Measurements from ENCODE around the gene RYK. TPM values are rescaled to one million over a fixed set of nuclear protein-coding genes. Genes with fewer than 3 reads are reported as not detected.
"Not testable (repeated sequence)": the region's sequence is repeated elsewhere in the genome, so short reads cannot be mapped to it uniquely, and the experiment has no call there.

The RYK gene
- total RNA-seq, 4 donors from 2014 or later: 95.2 to 168 (median 108) TPM

- Histone ChIP-seq H3K4me3 (replicated peaks in 1 of 3) (no peak overlapping the region), H3K27me3 (no peaks in the 10 kb centered on the region), H3K27ac (no peak overlapping the region), H3K4me1 (peaks cover 21 to 34% of the 10 kb centered on the region in 2 donors), H3K36me3 (no peaks in the 10 kb centered on the region), H3K9me3 (no peaks in the 10 kb centered on the region)
- no peak for DNase-seq
- intact Hi-C loops (cut with DNase I): no loop called here
- TF ChIP-seq, protein P1, sequence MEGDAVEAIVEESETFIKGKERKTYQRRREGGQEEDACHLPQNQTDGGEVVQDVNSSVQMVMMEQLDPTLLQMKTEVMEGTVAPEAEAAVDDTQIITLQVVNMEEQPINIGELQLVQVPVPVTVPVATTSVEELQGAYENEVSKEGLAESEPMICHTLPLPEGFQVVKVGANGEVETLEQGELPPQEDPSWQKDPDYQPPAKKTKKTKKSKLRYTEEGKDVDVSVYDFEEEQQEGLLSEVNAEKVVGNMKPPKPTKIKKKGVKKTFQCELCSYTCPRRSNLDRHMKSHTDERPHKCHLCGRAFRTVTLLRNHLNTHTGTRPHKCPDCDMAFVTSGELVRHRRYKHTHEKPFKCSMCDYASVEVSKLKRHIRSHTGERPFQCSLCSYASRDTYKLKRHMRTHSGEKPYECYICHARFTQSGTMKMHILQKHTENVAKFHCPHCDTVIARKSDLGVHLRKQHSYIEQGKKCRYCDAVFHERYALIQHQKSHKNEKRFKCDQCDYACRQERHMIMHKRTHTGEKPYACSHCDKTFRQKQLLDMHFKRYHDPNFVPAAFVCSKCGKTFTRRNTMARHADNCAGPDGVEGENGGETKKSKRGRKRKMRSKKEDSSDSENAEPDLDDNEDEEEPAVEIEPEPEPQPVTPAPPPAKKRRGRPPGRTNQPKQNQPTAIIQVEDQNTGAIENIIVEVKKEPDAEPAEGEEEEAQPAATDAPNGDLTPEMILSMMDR (IDR thresholded peaks at IDR 0.05): no peak
- no peak for TF ChIP-seq POLR2A (IDR thresholded peaks at IDR 0.05)
Measured at GRCh38 chr3:134232151-134232550, 18.5 kb downstream of the RYK start.

DNA sequence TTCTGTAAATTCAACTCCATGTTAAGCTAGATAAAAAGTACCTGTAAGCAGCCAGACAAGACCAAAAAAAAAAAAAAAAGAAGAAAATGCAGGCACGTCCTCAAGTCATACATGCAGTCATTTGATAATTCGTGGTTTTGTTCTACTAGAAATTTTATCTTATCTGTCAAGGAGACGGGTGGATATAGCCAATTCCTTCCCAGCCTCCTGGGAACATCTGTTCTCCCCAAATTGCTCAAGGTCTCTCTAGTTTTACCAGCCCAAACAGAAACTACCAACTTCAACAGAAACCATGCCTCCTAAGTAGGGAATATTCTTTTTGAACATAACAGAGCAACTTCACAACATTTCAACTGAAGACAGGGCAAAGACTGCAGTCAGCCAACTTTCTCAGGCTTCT, 19.5 kb downstream of the RYK start:
- no peak overlapping the region for H3K27ac ChIP-seq
- 69 to 75% methylated on average over 3 of the region's 3 CpGs for WGBS, 2 donors
- TF ChIP-seq, protein P1 (IDR thresholded peaks at IDR 0.05): no peak
- TF ChIP-seq POLR2A (IDR thresholded peaks at IDR 0.05): no peak

DNA sequence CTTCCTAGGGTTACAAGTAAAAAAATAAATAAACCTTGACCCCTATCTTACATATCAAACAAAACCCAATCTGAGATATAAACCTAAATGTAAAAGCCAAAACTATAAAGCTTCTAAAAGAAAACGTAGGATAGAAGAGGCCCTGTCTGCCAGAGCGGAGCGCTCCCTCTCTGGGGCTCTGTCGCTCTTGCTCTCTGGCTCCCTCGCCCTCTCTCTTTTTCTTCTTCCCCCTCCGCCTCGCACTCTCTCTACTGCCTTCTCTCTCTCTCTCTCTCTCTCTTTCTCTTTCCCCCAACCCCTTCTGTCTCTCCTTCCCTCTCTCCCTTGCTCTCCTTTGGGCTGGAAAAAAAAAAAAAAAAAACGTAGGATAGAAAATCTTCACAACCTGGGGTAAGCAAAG, 21.6 kb downstream of the RYK start:
- intact Hi-C loops (cut with DNase I): no loop called here
- WGBS, 2 donors: 87 to 88% methylated on average over 8 of the region's 8 CpGs
- Histone ChIP-seq H3K4me1 (peaks cover 3 to 15% of the 10 kb centered on the region in 2 donors), H3K9me3 (no peaks in the 10 kb centered on the region), H3K27ac (no peak overlapping the region), H3K36me3 (no peaks in the 10 kb centered on the region), H3K27me3 (no peaks in the 10 kb centered on the region), H3K4me3 (replicated peaks in 1 of 3) (no peak overlapping the region)
- TF ChIP-seq, protein P1 (IDR thresholded peaks at IDR 0.05): no peak
- TF ChIP-seq POLR2A (IDR thresholded peaks at IDR 0.05): no peak
- no peak for DNase-seq

More for the DNA sequence above, 19.5 kb downstream of the RYK start:
- Histone ChIP-seq H3K36me3 (no peaks in the 10 kb centered on the region), H3K27me3 (no peaks in the 10 kb centered on the region), H3K9me3 (no peaks in the 10 kb centered on the region), H3K4me1 (peaks cover 11 to 25% of the 10 kb centered on the region in 2 donors), H3K4me3 (replicated peaks in 1 of 3) (no peak overlapping the region)
- no peak for DNase-seq
- intact Hi-C loops (cut with DNase I): no loop called here

DNA sequence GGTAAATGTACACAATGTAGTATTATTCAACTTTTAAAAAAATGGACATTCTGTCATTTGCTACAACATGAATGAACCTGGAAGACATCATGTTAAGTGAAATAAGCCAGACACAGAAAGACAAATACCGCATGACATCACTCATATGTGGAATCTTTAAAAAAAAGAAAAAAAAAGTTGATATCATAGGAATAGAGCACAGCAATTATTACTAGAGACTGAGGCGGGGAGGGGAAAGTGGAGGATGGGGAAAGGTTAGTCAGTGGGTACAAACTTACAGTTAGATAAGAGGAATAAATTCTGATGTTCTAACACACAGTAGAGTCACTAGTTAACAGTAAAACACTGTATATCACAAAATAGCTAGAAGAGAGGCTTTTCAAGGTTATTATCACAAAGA, 22.2 kb downstream of the RYK start:
- Histone ChIP-seq H3K4me3 (replicated peaks in 1 of 3) (no peak overlapping the region), H3K4me1 (peaks cover 6 to 21% of the 10 kb centered on the region in 2 donors), H3K9me3 (no peaks in the 10 kb centered on the region), H3K27ac (no peak overlapping the region), H3K27me3 (no peaks in the 10 kb centered on the region), H3K36me3 (no peaks in the 10 kb centered on the region)
- DNase-seq: no peak
- 99% methylated on average over 2 of the region's 2 CpGs for WGBS, 2 donors
- intact Hi-C loops (cut with DNase I): no loop called here
- TF ChIP-seq POLR2A (IDR thresholded peaks at IDR 0.05): no peak

DNA sequence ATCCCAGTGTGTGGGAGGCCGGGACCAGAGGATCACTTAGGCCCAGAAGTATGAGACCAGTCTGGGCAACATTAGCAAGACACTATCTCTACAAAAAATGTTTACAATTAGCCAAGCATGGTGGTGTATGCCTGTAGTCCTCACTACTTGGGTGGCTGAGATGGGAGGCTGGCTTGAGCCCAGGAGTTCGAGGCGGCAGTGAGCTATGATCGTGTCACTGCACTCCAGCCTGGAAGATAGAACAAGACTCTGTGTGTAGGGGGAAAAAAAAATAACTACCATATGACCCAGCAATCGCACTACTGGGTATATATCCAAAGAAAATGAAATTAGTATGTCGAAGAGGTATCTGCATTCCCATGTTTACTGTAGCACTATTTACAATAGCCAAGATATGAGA, 22.6 kb downstream of the RYK start:
- intact Hi-C loops (cut with DNase I): no loop called here
- no peak for TF ChIP-seq POLR2A (IDR thresholded peaks at IDR 0.05)
- TF ChIP-seq, protein P1 (IDR thresholded peaks at IDR 0.05): no peak
- Histone ChIP-seq H3K4me1 (peaks cover 8 to 25% of the 10 kb centered on the region in 2 donors), H3K36me3 (no peaks in the 10 kb centered on the region), H3K4me3 (replicated peaks in 1 of 3) (no peak overlapping the region), H3K9me3 (no peaks in the 10 kb centered on the region), H3K27me3 (no peaks in the 10 kb centered on the region), H3K27ac (no peak overlapping the region)
- 86 to 89% methylated on average over 6 of the region's 6 CpGs for WGBS, 2 donors
- DNase-seq: no peak

DNA sequence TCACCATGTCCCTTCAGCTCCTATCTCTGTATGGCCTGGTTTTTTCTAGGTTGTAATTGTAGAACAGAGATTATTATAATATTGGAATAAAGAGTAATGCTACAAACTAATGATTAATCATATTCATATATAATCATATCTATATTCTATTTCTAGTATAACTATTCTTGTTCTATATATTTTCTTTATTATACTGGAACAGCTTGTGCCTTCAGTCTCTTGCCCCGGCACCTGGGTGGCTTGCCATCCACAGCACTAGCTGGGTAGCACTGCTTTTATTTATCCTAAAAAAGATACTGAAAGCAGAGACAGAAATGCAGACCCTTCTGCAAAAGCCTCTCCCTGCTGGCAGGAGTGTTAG, 25.9 kb downstream of the RYK start:
- DNase-seq; H3K9me3 ChIP-seq; H3K27ac ChIP-seq; H3K27me3 ChIP-seq; H3K4me3 ChIP-seq (replicated peaks in 1 of 3); H3K36me3 ChIP-seq; intact Hi-C loops (cut with DNase I): not testable (repeated sequence)
- peaks cover 8 to 24% of the 10 kb centered on the region in 2 donors for H3K4me1 ChIP-seq
- 94 to 98% methylated on average over 1 of the region's 1 CpG for WGBS, 2 donors
